GM12875 (cell line): ENCODE measurements around the gene STAT2.
"Not testable (repeated sequence)": the region's sequence is repeated elsewhere in the genome, so short reads cannot be mapped to it uniquely, and the experiment has no call there.

ENCODE experiments used
- H3K4me3 ChIP-seq: one replicate; pipeline ENCODE4 v1.5.1; 2011; ENCODE audit warnings: low read depth, low read length, control low read depth
- CTCF ChIP-seq: IDR thresholded peaks from 2 replicates; pipeline ENCODE4 v1.5.1; 2011; ENCODE audit warnings: low read depth, mild to moderate bottlenecking, control low read depth, inconsistent platforms, low read length, moderate library complexity, borderline replicate concordance; ENCODE audit not compliant: insufficient read depth

STAT2 gene

GRCh38 chr12:56333197-56333678, 26.7 kb downstream of the STAT2 start:
- no peak for TF ChIP-seq CTCF
- peak overlapping the region; percentile 55 for H3K4me3 ChIP-seq

- no peak for TF ChIP-seq CTCF
- peak overlapping the region; percentile 55 for H3K4me3 ChIP-seq
Observed at GRCh38 chr12:56332512-56333196, 27.3 kb downstream of the STAT2 start.

- no peak for TF ChIP-seq CTCF
- no peak overlapping the region for H3K4me3 ChIP-seq
Observed at GRCh38 chr12:56330936-56331490, 28.9 kb downstream of the STAT2 start.

GRCh38 chr12:56326533-56326932, 33.4 kb downstream of the STAT2 start:
- no peak for TF ChIP-seq CTCF

GRCh38 chr12:56326126-56326525, 33.8 kb downstream of the STAT2 start:
- no peak for TF ChIP-seq CTCF
- H3K4me3 ChIP-seq, result no peak overlapping the region

More at GRCh38 chr12:56326533-56326932, 33.4 kb downstream of the STAT2 start:
- no peak overlapping the region for H3K4me3 ChIP-seq

GRCh38 chr12:56324206-56324605, 35.7 kb downstream of the STAT2 start:
- H3K4me3 ChIP-seq, result no peak overlapping the region
- TF ChIP-seq CTCF, result no peak

GRCh38 chr12:56321610-56322009, 38.3 kb downstream of the STAT2 start:
- not testable (repeated sequence) for H3K4me3 ChIP-seq
